ENCODE results near the gene L1TD1. TPM values are rescaled to one million over a fixed set of nuclear protein-coding genes. Genes with fewer than 3 reads are reported as not detected.
"Not testable (repeated sequence)": the region's sequence is repeated elsewhere in the genome, so short reads cannot be mapped to it uniquely, and the experiment has no call there.

L1TD1 gene
- total and polyA plus RNA-seq, 4 donors: 0.28 to 2.0 (median 0.61) TPM

DNA sequence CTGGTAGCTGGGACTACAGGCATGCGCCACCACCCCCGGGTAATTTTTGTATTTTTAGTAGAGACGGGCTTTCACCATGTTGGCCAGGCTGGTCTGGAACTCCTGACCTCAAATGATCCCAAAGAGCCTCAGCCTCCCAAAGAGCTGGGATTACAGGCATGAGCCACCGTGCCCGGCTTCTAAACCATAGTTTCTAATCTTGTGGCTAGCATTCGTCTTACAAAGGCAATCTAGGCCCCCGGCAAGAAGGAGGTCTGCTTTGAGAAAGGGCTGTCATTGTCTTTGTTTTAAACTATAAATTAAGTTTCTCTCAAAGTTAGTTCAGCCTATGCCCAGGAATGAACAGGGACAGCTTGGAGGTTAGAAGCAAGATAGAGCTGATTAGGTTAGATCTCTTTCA, 10.3 kb upstream of the L1TD1 start:
- H3K4me3 ChIP-seq: no peak overlapping the region
- no peaks in the 10 kb centered on the region for H3K9me3 ChIP-seq (ENCODE audit: control insufficient read depth in 4 of 4, insufficient read depth in 3 of 4, low read length in 3 of 4)
- H3K27ac ChIP-seq (ENCODE audit: low read depth in 1 of 2, low read length in 1 of 2): no peak overlapping the region
- no peaks in the 10 kb centered on the region for H3K27me3 ChIP-seq (ENCODE audit: control insufficient read depth in 3 of 3, insufficient read depth in 3 of 3, low read length in 2 of 3)
- ATAC-seq (ENCODE audit: insufficient read depth, low FRiP score): no peak
- no peak for DNase-seq
- WGBS, 2 donors: 90 to 98% methylated on average over 7 of the region's 7 CpGs
- H3K4me1 ChIP-seq (ENCODE audit: control insufficient read depth in 5 of 5, insufficient read depth in 5 of 5, low read length in 5 of 5): peaks cover 0 to 13% (median 0%) of the 10 kb centered on the region in 5 donors
- TF ChIP-seq, protein P1, sequence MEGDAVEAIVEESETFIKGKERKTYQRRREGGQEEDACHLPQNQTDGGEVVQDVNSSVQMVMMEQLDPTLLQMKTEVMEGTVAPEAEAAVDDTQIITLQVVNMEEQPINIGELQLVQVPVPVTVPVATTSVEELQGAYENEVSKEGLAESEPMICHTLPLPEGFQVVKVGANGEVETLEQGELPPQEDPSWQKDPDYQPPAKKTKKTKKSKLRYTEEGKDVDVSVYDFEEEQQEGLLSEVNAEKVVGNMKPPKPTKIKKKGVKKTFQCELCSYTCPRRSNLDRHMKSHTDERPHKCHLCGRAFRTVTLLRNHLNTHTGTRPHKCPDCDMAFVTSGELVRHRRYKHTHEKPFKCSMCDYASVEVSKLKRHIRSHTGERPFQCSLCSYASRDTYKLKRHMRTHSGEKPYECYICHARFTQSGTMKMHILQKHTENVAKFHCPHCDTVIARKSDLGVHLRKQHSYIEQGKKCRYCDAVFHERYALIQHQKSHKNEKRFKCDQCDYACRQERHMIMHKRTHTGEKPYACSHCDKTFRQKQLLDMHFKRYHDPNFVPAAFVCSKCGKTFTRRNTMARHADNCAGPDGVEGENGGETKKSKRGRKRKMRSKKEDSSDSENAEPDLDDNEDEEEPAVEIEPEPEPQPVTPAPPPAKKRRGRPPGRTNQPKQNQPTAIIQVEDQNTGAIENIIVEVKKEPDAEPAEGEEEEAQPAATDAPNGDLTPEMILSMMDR (IDR thresholded peaks at IDR 0.05; ENCODE audit: control extremely low read depth, extremely low read depth): no peak
- H3K9ac ChIP-seq (ENCODE audit: insufficient read depth in 1 of 2, low read length in 2 of 2): no peak overlapping the region
- no peaks in the 10 kb centered on the region for H3K36me3 ChIP-seq (ENCODE audit: control insufficient read depth in 4 of 4, insufficient read depth in 4 of 4, low read length in 4 of 4)

DNA sequence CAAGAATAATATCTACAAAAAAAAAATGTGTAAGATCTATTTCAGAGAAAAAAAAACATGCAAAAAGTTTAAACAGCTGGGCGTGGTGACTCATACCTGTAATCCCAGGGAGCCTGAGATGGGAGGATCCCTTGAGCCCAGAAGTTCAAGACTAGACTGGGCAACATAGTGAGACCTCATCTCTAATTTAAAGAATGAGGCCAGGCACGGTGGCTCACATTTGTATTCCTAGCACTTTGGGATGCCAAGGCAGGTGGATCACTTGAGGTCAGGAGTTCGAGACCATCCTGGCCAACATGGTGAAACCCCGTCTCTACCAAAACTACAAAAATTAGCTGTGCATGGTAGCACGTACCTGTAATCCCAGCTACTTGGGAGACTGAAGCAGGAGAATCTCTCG, 9.4 kb upstream of the L1TD1 start:
- not testable (repeated sequence) for ATAC-seq (ENCODE audit: insufficient read depth, low FRiP score); H3K27me3 ChIP-seq (ENCODE audit: control insufficient read depth in 3 of 3, insufficient read depth in 3 of 3, low read length in 2 of 3); H3K36me3 ChIP-seq (ENCODE audit: control insufficient read depth in 4 of 4, insufficient read depth in 4 of 4, low read length in 4 of 4); H3K9me3 ChIP-seq (ENCODE audit: control insufficient read depth in 4 of 4, insufficient read depth in 3 of 4, low read length in 3 of 4); H3K9ac ChIP-seq (ENCODE audit: insufficient read depth in 1 of 2, low read length in 2 of 2); H3K4me3 ChIP-seq; H3K27ac ChIP-seq (ENCODE audit: low read depth in 1 of 2, low read length in 1 of 2); DNase-seq
- WGBS, 2 donors: 89 to 94% methylated on average over 6 of the region's 6 CpGs
- peaks cover 0 to 11% (median 0%) of the 10 kb centered on the region in 5 donors for H3K4me1 ChIP-seq (ENCODE audit: control insufficient read depth in 5 of 5, insufficient read depth in 5 of 5, low read length in 5 of 5)

DNA sequence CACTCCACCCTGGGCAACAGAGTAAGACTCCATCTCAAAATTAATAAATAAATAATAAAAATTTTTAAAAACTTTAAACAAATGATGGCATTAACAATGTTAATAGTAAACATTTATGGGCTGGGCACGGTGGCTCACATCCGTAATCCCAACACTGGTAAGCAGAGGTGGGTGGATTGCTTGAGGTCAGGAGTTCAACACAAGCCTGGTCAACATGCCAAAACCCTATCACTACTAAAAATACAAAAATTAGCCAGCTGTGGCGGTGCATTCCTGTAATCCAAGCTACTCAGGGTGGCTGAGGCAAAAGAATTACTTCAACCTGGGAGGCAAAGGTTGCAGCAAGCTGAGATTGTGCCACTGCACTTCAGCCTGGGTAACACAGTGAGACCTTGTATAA, 9.0 kb upstream of the L1TD1 start:
- no peaks in the 10 kb centered on the region for H3K27me3 ChIP-seq (ENCODE audit: control insufficient read depth in 3 of 3, insufficient read depth in 3 of 3, low read length in 2 of 3)
- H3K9ac ChIP-seq (ENCODE audit: insufficient read depth in 1 of 2, low read length in 2 of 2): no peak overlapping the region
- no peak overlapping the region for H3K27ac ChIP-seq (ENCODE audit: low read depth in 1 of 2, low read length in 1 of 2)
- 75 to 89% methylated on average over 3 of the region's 3 CpGs for WGBS, 2 donors
- no peaks in the 10 kb centered on the region for H3K36me3 ChIP-seq (ENCODE audit: control insufficient read depth in 4 of 4, insufficient read depth in 4 of 4, low read length in 4 of 4)
- no peak for ATAC-seq (ENCODE audit: insufficient read depth, low FRiP score)
- TF ChIP-seq, protein P1 (IDR thresholded peaks at IDR 0.05; ENCODE audit: control extremely low read depth, extremely low read depth): no peak
- no peaks in the 10 kb centered on the region for H3K9me3 ChIP-seq (ENCODE audit: control insufficient read depth in 4 of 4, insufficient read depth in 3 of 4, low read length in 3 of 4)
- no peak for DNase-seq
- no peak overlapping the region for H3K4me3 ChIP-seq
- H3K4me1 ChIP-seq (ENCODE audit: control insufficient read depth in 5 of 5, insufficient read depth in 5 of 5, low read length in 5 of 5): peaks cover 0 to 10% (median 0%) of the 10 kb centered on the region in 5 donors

DNA sequence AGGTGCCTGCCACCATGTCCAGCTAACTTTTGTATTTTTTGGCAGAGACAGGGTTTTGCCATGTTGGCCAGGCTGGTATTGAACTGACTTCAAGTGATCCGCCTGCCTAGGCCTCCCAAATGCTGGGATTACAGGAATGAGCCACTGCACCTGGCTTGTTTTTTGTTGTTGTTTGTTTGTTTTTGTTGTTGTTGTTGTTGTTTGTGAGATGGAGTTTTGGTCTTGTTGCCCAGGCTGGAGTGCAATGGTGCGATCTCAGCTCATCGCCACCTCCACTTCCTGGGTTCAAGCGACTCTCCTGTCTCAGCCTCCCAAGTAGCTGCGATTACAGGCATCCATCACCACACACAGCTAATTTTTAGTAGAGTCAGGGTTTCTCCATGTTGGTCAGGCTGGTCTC, 7.1 kb upstream of the L1TD1 start:
- H3K27ac ChIP-seq (ENCODE audit: low read depth in 1 of 2, low read length in 1 of 2): no peak overlapping the region
- H3K4me1 ChIP-seq (ENCODE audit: control insufficient read depth in 5 of 5, insufficient read depth in 5 of 5, low read length in 5 of 5): peaks cover 0 to 7% (median 0%) of the 10 kb centered on the region in 5 donors
- DNase-seq (no peak), ATAC-seq (ENCODE audit: insufficient read depth, low FRiP score) (no peak)
- H3K27me3 ChIP-seq (ENCODE audit: control insufficient read depth in 3 of 3, insufficient read depth in 3 of 3, low read length in 2 of 3): no peaks in the 10 kb centered on the region
- no peaks in the 10 kb centered on the region for H3K36me3 ChIP-seq (ENCODE audit: control insufficient read depth in 4 of 4, insufficient read depth in 4 of 4, low read length in 4 of 4)
- no peaks in the 10 kb centered on the region for H3K9me3 ChIP-seq (ENCODE audit: control insufficient read depth in 4 of 4, insufficient read depth in 3 of 4, low read length in 3 of 4)
- no peak overlapping the region for H3K9ac ChIP-seq (ENCODE audit: insufficient read depth in 1 of 2, low read length in 2 of 2)
- no peak overlapping the region for H3K4me3 ChIP-seq
- TF ChIP-seq, protein P1 (IDR thresholded peaks at IDR 0.05; ENCODE audit: control extremely low read depth, extremely low read depth): no peak
- 96 to 97% methylated on average over 5 of the region's 5 CpGs for WGBS, 2 donors

Data from lung (tissue), 12 donors.